Ishikawa (cell line): Measurements from ENCODE around the gene GMPPA.

Experiments
- CEBPB ChIP-seq: IDR thresholded peaks from 2 replicates; pipeline ENCODE4 v1.6.1; 2012
- EGR1 ChIP-seq: IDR thresholded peaks from 2 replicates; pipeline ENCODE4 v1.6.1; 2012
- EP300 ChIP-seq: IDR thresholded peaks from 2 replicates; pipeline ENCODE4 v1.6.1; 2012; ENCODE audit warnings: borderline replicate concordance
- RAD21 ChIP-seq: IDR thresholded peaks from 2 replicates; pipeline ENCODE4 v1.6.1; 2012; ENCODE audit warnings: low read depth
- TAF1 ChIP-seq: IDR thresholded peaks from 2 replicates; pipeline ENCODE4 v1.6.1; 2012; ENCODE audit warnings: low read depth, mild to moderate bottlenecking
- TF ChIP-seq, protein P1 (sequence below): IDR thresholded peaks from 2 replicates; pipeline ENCODE4 v1.6.1; 2012; ENCODE audit warnings: low read depth, mild to moderate bottlenecking
- TF ChIP-seq, protein P2 (sequence below): IDR thresholded peaks from 2 replicates; pipeline ENCODE4 v1.6.1; 2012
- TF ChIP-seq, protein P3 (sequence below): IDR thresholded peaks from 2 replicates; pipeline ENCODE4 v1.6.1; 2012

DNA sequence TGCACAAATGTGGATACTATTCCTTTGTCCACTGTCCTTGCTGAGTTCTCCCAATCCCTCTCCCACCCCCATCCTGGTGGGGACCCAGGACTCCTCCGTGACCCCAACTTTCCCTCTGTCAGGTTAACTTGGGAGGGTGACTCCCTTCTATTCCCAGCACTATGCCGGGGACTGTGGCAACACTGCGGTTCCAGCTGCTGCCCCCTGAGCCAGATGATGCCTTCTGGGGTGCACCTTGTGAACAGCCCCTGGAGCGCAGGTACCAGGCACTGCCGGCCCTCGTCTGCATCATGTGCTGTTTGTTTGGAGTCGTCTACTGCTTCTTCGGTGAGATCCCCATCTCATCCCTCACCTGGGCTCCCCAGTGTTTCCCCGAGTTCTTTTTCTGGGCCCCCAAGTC lies 45.9 kb downstream of the GMPPA start:
- TF ChIP-seq EP300 (no peak), RAD21 (no peak), TAF1 (no peak), CEBPB (no peak), EGR1 (no peak)
- TF ChIP-seq, protein P1, sequence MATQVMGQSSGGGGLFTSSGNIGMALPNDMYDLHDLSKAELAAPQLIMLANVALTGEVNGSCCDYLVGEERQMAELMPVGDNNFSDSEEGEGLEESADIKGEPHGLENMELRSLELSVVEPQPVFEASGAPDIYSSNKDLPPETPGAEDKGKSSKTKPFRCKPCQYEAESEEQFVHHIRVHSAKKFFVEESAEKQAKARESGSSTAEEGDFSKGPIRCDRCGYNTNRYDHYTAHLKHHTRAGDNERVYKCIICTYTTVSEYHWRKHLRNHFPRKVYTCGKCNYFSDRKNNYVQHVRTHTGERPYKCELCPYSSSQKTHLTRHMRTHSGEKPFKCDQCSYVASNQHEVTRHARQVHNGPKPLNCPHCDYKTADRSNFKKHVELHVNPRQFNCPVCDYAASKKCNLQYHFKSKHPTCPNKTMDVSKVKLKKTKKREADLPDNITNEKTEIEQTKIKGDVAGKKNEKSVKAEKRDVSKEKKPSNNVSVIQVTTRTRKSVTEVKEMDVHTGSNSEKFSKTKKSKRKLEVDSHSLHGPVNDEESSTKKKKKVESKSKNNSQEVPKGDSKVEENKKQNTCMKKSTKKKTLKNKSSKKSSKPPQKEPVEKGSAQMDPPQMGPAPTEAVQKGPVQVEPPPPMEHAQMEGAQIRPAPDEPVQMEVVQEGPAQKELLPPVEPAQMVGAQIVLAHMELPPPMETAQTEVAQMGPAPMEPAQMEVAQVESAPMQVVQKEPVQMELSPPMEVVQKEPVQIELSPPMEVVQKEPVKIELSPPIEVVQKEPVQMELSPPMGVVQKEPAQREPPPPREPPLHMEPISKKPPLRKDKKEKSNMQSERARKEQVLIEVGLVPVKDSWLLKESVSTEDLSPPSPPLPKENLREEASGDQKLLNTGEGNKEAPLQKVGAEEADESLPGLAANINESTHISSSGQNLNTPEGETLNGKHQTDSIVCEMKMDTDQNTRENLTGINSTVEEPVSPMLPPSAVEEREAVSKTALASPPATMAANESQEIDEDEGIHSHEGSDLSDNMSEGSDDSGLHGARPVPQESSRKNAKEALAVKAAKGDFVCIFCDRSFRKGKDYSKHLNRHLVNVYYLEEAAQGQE = no peak
- TF ChIP-seq, protein P2, sequence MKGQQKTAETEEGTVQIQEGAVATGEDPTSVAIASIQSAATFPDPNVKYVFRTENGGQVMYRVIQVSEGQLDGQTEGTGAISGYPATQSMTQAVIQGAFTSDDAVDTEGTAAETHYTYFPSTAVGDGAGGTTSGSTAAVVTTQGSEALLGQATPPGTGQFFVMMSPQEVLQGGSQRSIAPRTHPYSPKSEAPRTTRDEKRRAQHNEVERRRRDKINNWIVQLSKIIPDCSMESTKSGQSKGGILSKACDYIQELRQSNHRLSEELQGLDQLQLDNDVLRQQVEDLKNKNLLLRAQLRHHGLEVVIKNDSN = no peak
- TF ChIP-seq, protein P3, sequence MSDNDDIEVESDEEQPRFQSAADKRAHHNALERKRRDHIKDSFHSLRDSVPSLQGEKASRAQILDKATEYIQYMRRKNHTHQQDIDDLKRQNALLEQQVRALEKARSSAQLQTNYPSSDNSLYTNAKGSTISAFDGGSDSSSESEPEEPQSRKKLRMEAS = no peak
